HEK293 (cell line): ENCODE results near the gene DIP2B.

Experiments
- CTCF ChIA-PET: fragments of 350-600 bp; formaldehyde crosslinking; extraction: SDS; loops from one replicate; lab custom pipeline; 2021; ENCODE audit warnings: antibody characterized with exemption; lab: Yijun Ruan, JAX
- POLR2A ChIA-PET: fragments of 300-600 bp; formaldehyde crosslinking; extraction: SDS; loops from one replicate; lab custom pipeline; 2020; ENCODE audit warnings: antibody characterized with exemption, inconsistent platforms; lab: Yijun Ruan, JAX
- H3K27ac ChIP-seq: fragments of 200-500 bp; sonication (Bioruptor generic); 2 replicates; pipeline ENCODE4 v1.5.1; 2014; ENCODE audit warnings: low read depth, low read length, control low read depth, inconsistent platforms; ENCODE audit errors: extremely low read depth
- H3K36me3 ChIP-seq, 2 experiments: fragments of 200-500 bp in 1 of 2; sonication (Bioruptor generic) in 1 of 2; 1 replicate in 1 of 2; 2 replicates in 1 of 2; pipeline ENCODE4 v1.5.1; 2014 to 2017; ENCODE audit warnings: inconsistent platforms in 2 of 2, low read length in 2 of 2; ENCODE audit not compliant: control insufficient read depth in 2 of 2, insufficient read depth in 1 of 2
- H3K4me1 ChIP-seq: fragments of 200-500 bp; sonication (Bioruptor generic); 2 replicates; pipeline ENCODE4 v1.5.1; 2014; ENCODE audit warnings: mild to moderate bottlenecking, low read length, inconsistent platforms; ENCODE audit not compliant: control insufficient read depth, insufficient read depth
- H3K4me3 ChIP-seq: 2 replicates; pipeline ENCODE4 v1.5.1; 2011; ENCODE audit warnings: low read depth, mild to moderate bottlenecking, control low read depth, low read length, moderate library complexity
- H3K9me3 ChIP-seq: fragments of 200-500 bp; sonication (Bioruptor generic); 2 replicates; pipeline ENCODE4 v1.5.1; 2014; ENCODE audit warnings: low read depth, low read length, inconsistent platforms; ENCODE audit not compliant: control insufficient read depth, insufficient read depth
- GLI2 ChIP-seq: fragments of 450-650 bp; formaldehyde crosslinking; IDR thresholded peaks from 2 replicates; pipeline ENCODE4; 2017; ENCODE audit warnings: missing biosample characterization, missing genetic modification characterization, low read depth, borderline replicate concordance
- GLI4 ChIP-seq: fragments of 450-650 bp; formaldehyde crosslinking; IDR thresholded peaks from 2 replicates; pipeline ENCODE4 v1.5.1; 2016; ENCODE audit warnings: missing biosample characterization, missing genetic modification characterization
- HOXC10 ChIP-seq: sonication (generic); formaldehyde crosslinking; IDR thresholded peaks from 2 replicates; pipeline ENCODE4 v1.8.1; 2023; ENCODE audit warnings: mild to moderate bottlenecking, missing genetic modification reagents
- KLF16 ChIP-seq: fragments of 450-650 bp; formaldehyde crosslinking; IDR thresholded peaks from 2 replicates; pipeline ENCODE4 v1.5.1; 2017; ENCODE audit warnings: missing biosample characterization, missing genetic modification characterization
- MYNN ChIP-seq: fragments of 450-650 bp; formaldehyde crosslinking; IDR thresholded peaks from 2 replicates; pipeline ENCODE4 v1.5.1; 2016; ENCODE audit warnings: missing biosample characterization, missing genetic modification characterization, borderline replicate concordance
- OVOL3 ChIP-seq: fragments of 450-650 bp; formaldehyde crosslinking; IDR thresholded peaks from 2 replicates; pipeline ENCODE4 v1.5.1; 2016; ENCODE audit warnings: missing biosample characterization, missing genetic modification characterization
- SCRT1 ChIP-seq: fragments of 450-650 bp; formaldehyde crosslinking; IDR thresholded peaks from 2 replicates; pipeline ENCODE4 v1.5.1; 2016; ENCODE audit warnings: missing biosample characterization, missing genetic modification characterization, borderline replicate concordance
- SETDB1 ChIP-seq: IDR thresholded peaks from one replicate; pipeline ENCODE4 v1.6.1; 2017; ENCODE audit warnings: mild to moderate bottlenecking, low read length, moderate library complexity, mixed read lengths; ENCODE audit not compliant: insufficient read length
- ZBTB10 ChIP-seq: fragments of 450-650 bp; formaldehyde crosslinking; IDR thresholded peaks from 2 replicates; pipeline ENCODE4 v1.5.1; 2016; ENCODE audit warnings: missing biosample characterization, missing genetic modification characterization
- ZNF10 ChIP-seq: fragments of 450-650 bp; formaldehyde crosslinking; IDR thresholded peaks from 2 replicates; pipeline ENCODE4 v1.5.1; 2017; ENCODE audit warnings: missing biosample characterization, missing genetic modification characterization
- ZNF112 ChIP-seq: fragments of 450-650 bp; formaldehyde crosslinking; IDR thresholded peaks from 2 replicates; pipeline ENCODE4 v1.5.0; 2017; ENCODE audit warnings: missing biosample characterization, missing genetic modification characterization
- ZNF114 ChIP-seq: fragments of 450-650 bp; formaldehyde crosslinking; IDR thresholded peaks from 2 replicates; pipeline ENCODE4 v1.5.0; 2017; ENCODE audit warnings: missing biosample characterization, missing genetic modification characterization
- ZNF132 ChIP-seq: fragments of 450-650 bp; formaldehyde crosslinking; IDR thresholded peaks from 2 replicates; pipeline ENCODE4 v1.5.1; 2017; ENCODE audit warnings: missing biosample characterization, missing genetic modification characterization, borderline replicate concordance
- ZNF138 ChIP-seq: fragments of 450-650 bp; formaldehyde crosslinking; IDR thresholded peaks from 2 replicates; pipeline ENCODE4 v1.5.1; 2016; ENCODE audit warnings: missing biosample characterization, missing genetic modification characterization, borderline replicate concordance
- ZNF148 ChIP-seq: fragments of 450-650 bp; formaldehyde crosslinking; IDR thresholded peaks from 2 replicates; pipeline ENCODE4 v1.5.0; 2017; ENCODE audit warnings: missing biosample characterization, missing genetic modification characterization, borderline replicate concordance
- ZNF341 ChIP-seq: fragments of 450-650 bp; formaldehyde crosslinking; IDR thresholded peaks from 2 replicates; pipeline ENCODE4; 2016; ENCODE audit warnings: low read depth, missing biosample characterization, missing genetic modification characterization
- ZNF350 ChIP-seq: fragments of 450-650 bp; formaldehyde crosslinking; IDR thresholded peaks from 2 replicates; pipeline ENCODE4 v1.5.0; 2017; ENCODE audit warnings: missing biosample characterization, mild to moderate bottlenecking, missing genetic modification characterization
- ZNF391 ChIP-seq: fragments of 450-650 bp; formaldehyde crosslinking; IDR thresholded peaks from 2 replicates; pipeline ENCODE4 v1.5.1; 2016; ENCODE audit warnings: low read depth, missing biosample characterization, missing genetic modification characterization, borderline replicate concordance
- ZNF529 ChIP-seq: fragments of 450-650 bp; formaldehyde crosslinking; IDR thresholded peaks from 2 replicates; pipeline ENCODE4 v1.5.1; 2017; ENCODE audit warnings: missing genetic modification characterization, missing biosample characterization; ENCODE audit not compliant: insufficient replicate concordance
- ZNF629 ChIP-seq: fragments of 450-650 bp; formaldehyde crosslinking; IDR thresholded peaks from 2 replicates; pipeline ENCODE4 v1.5.1; 2017; ENCODE audit warnings: missing biosample characterization, missing genetic modification characterization
- ZNF654 ChIP-seq: fragments of 450-650 bp; formaldehyde crosslinking; IDR thresholded peaks from 2 replicates; pipeline ENCODE4 v1.5.1; 2016; ENCODE audit warnings: low read depth, missing biosample characterization, missing genetic modification characterization
- ZNF664 ChIP-seq: fragments of 450-650 bp; formaldehyde crosslinking; IDR thresholded peaks from 2 replicates; pipeline ENCODE4 v1.5.1; 2016; ENCODE audit warnings: missing biosample characterization, missing genetic modification characterization
- ZSCAN16 ChIP-seq: fragments of 450-650 bp; formaldehyde crosslinking; IDR thresholded peaks from 2 replicates; pipeline ENCODE4 v1.5.1; 2016; ENCODE audit warnings: missing biosample characterization, missing genetic modification characterization
- ZSCAN18 ChIP-seq: fragments of 450-650 bp; formaldehyde crosslinking; IDR thresholded peaks from 2 replicates; pipeline ENCODE4 v1.5.1; 2016; ENCODE audit warnings: missing biosample characterization, missing genetic modification characterization
- TF ChIP-seq, protein P1 (sequence below): fragments of 450-650 bp; formaldehyde crosslinking; IDR thresholded peaks from 2 replicates; pipeline ENCODE4 v1.5.1; 2017; ENCODE audit warnings: missing biosample characterization, missing genetic modification characterization

DIP2B gene

GRCh38 chr12:50527359-50527726 is 22.6 kb downstream of the DIP2B start (continued):
- TF ChIP-seq ZBTB10 (no peak), ZNF10 (tag by site-specific recombination) (no peak), KLF16 (tag by site-specific recombination) (no peak), ZNF629 (tag by site-specific recombination) (no peak), ZNF112 (tag by site-specific recombination) (no peak), OVOL3 (tag by site-specific recombination) (no peak), HOXC10 (no peak)

- ChIA-PET POLR2A (no interaction called here), CTCF (no interaction called here)
- peaks cover 11% of the 10 kb centered on the region for H3K4me1 ChIP-seq
- no peak overlapping the region for H3K27ac ChIP-seq
- TF ChIP-seq SCRT1 (tag by site-specific recombination) (no peak), ZNF664 (tag by site-specific recombination) (no peak), ZNF529 (tag by site-specific recombination) (no peak), ZNF132 (no peak), GLI4 (tag by site-specific recombination) (no peak), ZNF654 (no peak), ZNF138 (tag by site-specific recombination) (no peak), ZNF350 (tag by site-specific recombination) (no peak), KLF16 (tag by site-specific recombination) (no peak), GLI2 (tag by site-specific recombination) (no peak), ZNF114 (tag by site-specific recombination) (no peak)
- TF ChIP-seq, protein P1, sequence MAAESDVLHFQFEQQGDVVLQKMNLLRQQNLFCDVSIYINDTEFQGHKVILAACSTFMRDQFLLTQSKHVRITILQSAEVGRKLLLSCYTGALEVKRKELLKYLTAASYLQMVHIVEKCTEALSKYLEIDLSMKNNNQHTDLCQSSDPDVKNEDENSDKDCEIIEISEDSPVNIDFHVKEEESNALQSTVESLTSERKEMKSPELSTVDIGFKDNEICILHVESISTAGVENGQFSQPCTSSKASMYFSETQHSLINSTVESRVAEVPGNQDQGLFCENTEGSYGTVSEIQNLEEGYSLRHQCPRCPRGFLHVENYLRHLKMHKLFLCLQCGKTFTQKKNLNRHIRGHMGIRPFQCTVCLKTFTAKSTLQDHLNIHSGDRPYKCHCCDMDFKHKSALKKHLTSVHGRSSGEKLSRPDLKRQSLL (tag by site-specific recombination) = no peak
- no peaks in the 10 kb centered on the region; a peak in 1 of 3 replicates for H3K36me3 ChIP-seq
- H3K4me3 ChIP-seq = no peak overlapping the region
- H3K9me3 ChIP-seq = no peaks in the 10 kb centered on the region
These were observed 24.0 kb downstream of the DIP2B start for GRCh38 chr12:50528800-50529199.

- no peak overlapping the region for H3K27ac ChIP-seq
- POLR2A ChIA-PET = no interaction called here
- CTCF ChIA-PET = interaction anchor here (0.7 kb wide), 1 partner anchor 34 kb away, joined by 3 read pairs; no protein-coding TSS in a partner anchor
These were observed 24.6 kb downstream of the DIP2B start for GRCh38 chr12:50529345-50529744.

More at GRCh38 chr12:50529345-50529744, 24.6 kb downstream of the DIP2B start:
- H3K4me3 ChIP-seq = no peak overlapping the region
- no peaks in the 10 kb centered on the region for H3K9me3 ChIP-seq
- H3K4me1 ChIP-seq = peaks cover 11% of the 10 kb centered on the region
- TF ChIP-seq ZSCAN18 (tag by site-specific recombination) = no peak
- TF ChIP-seq ZSCAN16 (tag by site-specific recombination) = no peak
- no peak for TF ChIP-seq ZNF148
- TF ChIP-seq MYNN (tag by site-specific recombination) = no peak
- no peak for TF ChIP-seq ZNF391
- TF ChIP-seq ZNF341 = no peak
- TF ChIP-seq KLF16 (tag by site-specific recombination) = no peak
- TF ChIP-seq SETDB1 = no peak
- H3K36me3 ChIP-seq = no peaks in the 10 kb centered on the region; a peak in 1 of 3 replicates
